CD4-positive, alpha-beta T cell treated with Interleukin-6 at 100 ng/mL for 8 hours (primary cell): ENCODE data around the gene CPVL.

Source experiments
- DNase-seq: peaks from one replicate; pipeline ENCODE4 v3.0.0-alpha.2; 2020; ENCODE audit warnings: mixed read lengths, low spot score

The CPVL gene

DNA sequence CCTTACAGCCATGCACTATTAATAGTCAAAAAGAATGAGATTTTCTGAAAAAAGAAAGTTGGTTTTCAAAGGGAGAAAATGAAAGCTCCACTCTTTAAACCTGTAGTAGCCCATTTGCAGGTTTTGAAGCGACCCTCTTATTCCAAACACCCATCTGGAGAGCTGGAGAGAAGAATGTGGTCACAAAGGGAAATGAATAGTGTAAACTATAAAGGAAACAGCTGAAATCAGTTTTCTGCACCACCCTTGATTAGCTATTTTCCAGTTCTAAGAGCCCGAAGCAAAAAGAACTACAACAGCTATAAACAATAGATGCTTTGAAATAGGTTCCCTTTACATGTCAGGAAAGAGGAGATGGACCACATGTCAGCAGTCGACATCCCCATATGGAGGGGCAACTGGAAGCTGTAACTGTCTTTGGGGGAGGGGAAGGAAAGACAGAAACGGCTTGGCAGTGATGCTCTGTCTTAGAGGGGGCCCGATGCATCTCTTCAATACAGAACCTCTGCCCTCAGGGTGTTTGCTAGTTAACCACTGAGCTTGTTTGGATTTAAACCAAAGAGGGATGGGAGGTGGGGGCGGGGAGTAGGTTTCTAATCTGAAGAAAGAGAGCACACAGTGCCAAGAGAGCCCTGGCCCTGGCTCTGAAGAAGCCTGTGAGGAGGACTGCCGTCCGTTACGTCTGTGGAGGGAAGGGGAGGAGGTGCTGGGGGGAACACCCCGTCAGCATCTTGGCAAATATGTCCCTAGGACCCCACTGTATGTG is 55.3 kb downstream of the CPVL start:
- no peak for DNase-seq

DNA sequence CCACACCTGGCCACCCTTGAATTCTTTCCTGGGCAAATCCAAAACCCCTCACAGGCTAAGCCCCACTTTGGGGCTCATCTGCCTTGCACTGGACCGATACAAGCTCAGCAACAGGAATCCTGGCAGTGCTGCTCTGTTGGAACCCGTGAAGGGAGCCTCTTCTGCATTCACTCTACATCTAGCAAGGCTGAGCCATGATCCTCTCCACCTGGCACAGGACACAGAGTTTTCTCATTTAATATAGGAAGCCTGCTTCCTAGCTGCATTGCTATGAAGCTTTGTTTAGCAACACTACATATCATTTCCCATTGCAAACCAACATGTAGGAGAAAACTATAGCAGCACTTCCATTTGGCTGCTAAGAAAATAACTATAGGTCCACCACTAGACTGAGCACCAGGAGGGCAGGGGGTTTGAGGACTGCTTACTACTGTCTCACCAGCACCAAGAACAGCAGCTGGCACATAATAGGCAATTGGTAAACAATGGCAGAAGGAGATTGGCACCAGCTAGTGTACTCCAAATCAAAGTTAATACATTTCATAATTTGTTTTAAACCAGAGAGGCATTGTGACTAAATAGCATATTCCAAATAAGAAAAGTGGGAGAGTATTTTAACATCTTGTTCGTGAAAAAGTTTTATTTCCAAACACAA is 56.1 kb downstream of the CPVL start:
- no peak for DNase-seq

DNA sequence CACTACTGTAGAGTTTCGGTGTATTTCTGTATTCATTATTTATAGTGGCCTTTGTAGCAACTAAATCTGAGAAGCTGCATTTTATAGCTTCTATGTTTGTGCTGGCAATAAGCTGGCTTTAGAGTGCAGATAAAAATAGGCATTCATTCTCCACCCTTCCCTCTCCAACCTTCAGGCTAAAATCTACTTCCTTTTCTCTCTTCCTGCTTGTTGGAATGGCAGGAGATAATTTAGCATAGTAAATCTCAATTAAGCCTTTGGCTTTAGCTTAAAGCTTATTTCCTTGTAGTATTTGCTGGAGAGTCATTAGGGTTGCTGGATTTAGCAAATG is 58.5 kb downstream of the CPVL start:
- no peak for DNase-seq

DNA sequence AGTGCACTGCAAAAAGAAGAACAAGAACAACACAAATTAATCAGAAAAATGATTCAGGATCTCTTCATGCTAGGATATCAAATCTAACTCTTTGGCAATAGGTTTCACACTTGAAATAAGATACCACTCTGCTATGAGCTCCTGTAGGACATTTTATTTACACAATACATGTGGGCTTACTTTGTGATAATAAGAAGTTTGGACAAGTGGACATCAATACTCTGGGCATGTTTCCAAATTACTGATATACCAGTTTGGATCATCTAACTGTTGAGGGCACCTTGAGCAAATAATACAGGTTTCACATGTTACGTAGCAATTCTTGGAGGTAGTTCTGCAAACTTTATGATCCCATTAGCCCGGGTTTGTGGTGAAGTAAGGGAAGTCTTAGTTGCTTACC is 59.8 kb downstream of the CPVL start:
- no peak for DNase-seq

DNA sequence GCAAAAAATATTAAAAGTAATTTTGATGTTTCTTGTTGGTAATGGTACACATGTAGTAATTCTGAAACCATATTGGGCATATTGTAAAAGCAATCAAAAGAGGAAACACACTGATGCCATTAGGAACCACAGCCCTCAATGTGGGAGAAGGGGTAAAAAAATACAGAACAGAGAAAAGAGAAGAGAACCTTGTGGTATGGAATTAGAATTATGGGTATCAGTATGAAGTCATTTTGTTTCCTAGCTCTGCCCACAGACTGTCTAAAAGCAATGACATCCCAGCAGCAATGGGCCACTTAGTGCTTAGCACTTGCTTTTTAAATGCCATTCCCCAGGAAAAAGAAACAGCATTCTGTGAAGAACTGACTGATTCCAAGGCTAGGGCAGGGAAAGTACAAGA is 61.5 kb downstream of the CPVL start:
- no peak for DNase-seq

DNA sequence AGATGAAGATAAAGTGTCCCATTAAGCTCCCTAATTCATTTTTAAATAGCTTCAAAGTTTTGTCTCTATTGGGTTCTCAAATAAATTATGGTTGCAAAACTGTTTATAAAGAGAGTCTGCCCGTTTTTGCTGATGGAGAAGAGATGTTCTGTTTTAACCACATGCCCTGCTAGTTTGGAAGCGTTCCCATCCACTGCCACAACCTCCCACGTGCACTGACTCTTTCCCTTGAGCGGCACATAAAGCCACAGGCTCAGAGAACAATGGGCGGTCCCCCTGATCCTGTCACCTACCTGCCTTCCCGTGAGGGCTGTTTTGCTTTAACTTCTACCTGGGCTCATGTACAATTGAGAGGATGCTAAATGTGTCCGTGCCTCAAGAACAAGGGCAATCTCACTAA is 65.5 kb downstream of the CPVL start:
- DNase-seq: no peak

DNA sequence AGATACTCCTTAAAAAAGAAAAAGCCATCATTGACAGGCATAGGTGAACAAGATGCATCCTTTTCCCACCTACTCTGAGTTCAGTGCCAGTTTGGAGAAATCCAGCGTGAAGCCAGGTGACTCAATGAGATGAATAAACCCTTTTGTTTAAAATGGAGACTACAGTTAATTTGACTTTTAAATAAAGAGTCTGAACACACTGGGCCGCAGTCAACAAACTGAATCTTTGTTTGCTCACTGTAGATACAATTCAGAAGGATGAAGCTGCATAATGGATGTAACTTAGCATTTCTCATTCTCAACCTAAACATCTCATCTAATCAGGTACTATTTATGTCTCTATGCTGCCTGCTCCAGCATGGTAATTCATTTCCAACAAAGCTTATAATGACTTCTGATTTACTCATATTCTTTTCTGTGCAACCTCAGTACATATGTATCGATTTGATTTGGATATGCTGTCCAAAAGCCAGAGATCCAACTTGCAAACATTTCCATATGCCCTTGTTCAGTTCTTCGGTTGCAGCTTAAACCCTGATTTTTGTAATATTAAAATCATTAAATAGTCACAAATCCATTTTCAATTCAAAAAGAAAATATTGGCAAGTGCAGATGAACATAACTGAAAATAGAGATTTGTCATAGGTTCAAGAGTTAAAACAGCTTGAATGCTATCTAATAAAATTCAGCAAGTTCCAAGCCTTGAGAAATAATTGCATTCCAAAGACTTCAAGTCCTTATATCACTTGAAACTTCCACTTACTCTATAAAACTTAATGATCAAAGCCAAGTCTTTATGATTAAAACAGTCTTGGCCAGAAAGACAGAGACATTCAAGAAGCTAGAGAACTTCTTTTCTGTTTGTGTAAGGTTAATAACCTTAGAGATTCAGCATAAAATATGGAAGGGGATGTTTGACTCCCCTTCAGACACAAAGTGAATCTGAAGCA is 67.8 kb downstream of the CPVL start:
- DNase-seq: no peak

DNA sequence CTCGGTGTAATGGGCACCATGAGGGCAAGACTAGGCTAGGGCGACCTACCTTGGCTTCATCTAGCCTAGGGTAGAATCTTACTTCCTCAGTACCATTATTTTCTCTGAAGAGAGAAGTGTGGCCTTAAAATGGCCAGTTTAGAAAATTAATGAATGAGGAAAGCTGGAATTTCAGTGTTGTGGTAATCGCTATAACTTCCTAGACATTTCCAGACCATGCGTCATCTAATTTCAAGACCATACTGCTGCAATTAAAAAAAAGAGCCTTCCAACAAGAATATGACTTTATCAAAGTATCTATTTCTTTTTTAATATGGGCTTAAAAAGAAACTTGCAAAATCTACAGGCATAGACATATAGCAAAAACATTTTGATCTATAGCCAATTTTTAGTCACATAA is 68.5 kb downstream of the CPVL start:
- DNase-seq: no peak

DNA sequence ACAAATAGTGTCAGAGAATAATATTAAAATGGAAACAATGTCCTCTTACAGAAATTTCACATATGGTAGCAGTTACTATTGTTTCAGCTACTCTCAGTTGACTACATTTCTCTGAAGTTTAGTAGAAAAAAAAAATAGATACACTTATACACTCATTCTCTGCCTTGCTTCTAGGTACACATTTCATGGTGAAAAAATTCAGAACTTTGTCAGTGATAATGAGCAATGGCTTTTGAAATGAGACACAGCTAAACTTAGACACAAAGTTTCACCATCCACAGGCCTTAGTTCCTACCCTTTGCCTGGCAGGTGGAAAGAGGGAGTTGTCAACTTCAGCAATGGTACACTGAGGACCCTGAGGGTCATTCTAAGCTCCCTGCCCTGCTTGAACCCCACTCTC is 69.2 kb downstream of the CPVL start:
- no peak for DNase-seq

DNA sequence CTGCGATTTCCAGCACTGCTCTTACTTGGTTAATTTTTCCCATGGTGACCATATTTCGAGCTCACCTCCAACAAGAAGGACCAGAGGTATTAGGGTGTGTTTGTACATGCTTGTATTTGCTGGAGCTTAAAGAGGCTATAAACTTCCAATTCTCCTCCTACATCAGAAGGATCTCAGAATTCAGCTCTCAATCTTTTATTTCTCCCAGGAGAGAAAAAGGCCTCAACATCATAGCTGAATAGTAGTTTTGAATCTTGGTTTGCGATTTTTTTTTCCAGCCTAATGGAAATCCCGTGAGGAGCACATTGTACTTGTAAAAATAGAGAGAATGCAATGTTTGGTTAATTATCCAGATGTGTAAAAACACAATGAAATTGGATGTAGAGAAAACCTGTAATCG is 69.7 kb downstream of the CPVL start:
- DNase-seq: no peak

DNA sequence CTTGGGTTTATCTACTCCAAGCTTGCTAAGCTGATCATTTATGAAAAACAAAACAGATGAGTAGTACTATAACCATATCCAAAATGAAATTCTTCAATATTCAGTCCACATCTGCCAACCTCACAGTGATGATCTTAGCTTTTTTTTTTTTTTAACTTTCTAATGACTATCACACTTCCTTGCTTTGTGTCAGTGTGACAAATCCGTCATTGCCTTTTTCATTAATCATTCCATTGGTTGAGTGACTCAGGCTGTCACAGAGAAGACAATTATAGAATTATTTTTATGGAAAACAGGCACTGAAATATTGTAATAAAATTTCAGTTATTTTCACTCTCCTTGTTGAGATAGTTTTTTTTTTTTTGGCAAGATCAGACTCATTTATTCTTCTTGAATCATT is 70.7 kb downstream of the CPVL start:
- DNase-seq: no peak

DNA sequence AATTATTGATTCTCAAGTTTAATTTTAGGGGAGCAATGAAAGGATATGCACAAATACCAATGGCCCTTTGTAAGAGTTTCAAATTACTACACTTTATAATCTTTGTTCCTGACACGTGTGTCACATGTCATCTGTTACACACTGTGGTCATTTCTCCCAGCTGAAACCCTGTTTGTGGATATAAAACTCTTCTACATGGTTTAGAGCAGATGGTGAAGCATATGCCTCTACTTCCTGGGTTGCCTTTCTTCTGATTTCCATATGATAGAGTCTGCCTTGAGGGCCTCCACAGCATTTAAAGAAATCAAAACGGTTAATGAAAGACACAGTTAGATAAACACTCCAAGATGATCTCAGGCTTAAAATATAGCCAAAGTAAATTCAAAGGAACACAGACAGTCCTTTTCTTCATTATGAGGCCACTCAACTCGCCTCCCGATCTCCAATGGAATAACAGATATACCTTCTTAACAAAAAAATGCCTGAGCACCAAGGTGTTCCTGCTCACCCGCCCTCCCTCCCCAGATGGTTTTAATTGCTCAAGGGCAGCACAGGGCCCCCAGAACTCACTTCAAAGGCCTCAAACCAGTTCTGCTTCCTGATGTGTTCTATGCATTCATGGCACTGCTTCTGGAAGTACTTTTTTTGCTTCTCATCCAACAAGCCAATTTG is 75.0 kb downstream of the CPVL start:
- DNase-seq: no peak

DNA sequence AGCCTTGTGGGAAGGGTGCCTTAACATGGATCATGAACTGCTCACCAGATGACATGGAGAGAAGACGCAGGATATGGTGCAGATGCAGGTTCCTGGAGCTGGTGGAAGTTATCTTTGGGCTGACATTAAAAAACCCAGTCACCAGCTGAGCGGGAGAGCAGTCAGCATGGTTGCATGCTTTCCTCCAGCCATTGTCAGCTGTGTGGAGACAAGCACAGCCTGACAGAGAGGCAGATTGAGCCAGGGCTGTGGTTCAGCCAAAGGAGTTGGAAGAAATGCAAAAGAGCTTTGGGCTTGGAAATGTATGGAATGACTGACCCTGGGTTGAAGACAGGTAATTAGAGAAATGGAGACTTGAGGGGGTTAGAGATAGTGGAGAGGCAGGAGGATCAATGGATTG is 79.7 kb downstream of the CPVL start:
- DNase-seq: no peak

DNA sequence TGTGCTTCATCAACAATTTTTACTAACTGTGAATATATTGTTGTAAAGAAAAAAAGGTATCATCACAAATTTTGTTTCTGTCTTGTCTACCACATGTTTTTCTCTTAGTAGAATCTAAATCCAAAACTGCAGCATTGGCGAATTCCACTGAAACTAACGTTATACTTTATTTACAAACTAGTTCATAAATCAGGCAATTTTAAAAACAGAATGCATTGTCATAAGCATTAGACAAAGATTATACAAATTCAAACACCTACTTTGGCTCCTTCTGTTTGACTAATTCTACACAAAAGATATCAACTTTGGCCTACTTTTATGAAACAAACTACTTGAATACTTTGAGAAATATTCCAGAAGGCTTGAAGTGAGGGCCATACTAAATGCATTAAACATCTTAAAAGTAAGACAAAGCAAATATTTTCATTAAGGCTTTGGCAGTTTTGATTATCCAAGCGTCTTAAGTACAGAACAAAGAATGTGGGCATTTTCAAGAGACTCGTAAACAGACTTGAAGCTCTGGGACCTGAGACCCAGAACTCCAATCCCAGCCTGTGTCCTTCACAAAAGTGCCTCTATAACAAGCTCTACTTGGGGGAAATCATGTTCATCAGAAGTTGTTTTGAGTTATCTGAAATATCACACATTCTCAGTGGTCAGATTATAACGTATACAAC is 81.0 kb downstream of the CPVL start:
- no peak for DNase-seq

DNA sequence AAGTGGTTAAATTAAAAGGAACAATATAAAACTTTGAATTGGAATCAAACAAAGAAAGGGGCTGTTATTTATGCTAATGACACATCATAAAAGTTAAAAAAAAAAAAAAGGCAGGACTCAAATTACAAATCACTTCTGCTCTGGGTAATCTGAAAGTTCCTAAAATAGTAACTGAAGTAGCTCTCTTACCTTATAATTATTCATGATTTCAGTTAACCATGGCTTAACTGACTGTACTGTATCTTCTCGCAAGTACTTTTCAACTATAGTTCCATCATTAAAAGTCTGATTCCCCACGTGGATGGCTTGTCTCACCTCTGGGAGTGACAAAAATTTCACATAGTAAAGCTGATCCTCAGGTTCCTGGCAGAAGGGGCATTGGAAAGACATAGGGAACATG is 82.5 kb downstream of the CPVL start:
- no peak for DNase-seq

DNA sequence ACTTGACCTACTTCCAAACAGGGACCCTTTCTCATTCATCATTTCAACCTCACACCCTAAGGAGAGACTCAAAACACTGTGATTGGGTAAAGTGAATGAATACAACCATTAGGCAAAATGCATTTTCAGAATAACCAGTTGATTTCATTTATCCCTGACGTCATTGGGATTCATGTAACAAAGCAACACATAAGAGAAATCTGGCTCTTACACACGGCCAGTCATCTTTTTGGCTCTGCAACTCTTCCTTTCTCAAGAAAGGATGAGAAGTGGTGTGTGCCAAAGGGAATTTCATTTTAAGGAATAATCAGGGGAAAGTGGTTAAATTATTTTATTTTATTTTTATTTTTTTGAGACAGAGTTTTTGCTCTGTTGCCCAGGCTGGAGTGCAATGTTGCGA is 83.1 kb downstream of the CPVL start:
- DNase-seq: no peak

DNA sequence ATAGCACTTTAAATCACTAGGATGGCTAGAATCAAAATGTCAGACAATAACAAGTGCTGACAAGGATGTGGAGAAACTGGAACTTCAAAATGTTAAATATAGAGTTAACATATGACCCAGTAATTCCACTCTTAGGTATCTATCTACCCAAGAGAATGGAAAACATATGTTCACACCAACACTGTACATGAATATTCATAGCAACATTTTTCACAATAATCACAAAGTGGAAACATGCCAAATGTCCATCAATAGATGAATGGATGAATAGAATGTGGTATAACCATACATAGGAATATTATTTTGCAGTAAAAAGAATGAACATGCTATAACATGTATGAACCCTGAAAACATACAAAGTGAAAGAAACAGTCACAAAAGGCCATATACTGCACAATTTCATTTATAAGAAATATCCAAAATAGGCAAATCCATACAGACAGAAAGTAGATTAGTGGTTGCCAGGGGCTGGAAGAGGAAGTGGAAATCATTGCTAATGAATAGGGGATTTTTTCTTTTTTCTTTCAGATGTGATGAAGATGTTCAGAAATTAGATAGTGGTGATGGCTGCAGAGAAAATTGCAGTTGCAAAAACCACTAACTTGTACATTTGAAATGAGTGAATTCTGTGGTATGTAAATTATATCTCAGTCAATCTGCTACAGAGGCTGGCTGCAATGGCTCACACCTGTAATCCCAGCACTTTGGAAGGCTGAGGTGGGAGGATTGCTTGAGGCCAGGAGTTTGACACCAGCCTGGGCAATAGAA is 93.0 kb downstream of the CPVL start:
- DNase-seq: no peak

DNA sequence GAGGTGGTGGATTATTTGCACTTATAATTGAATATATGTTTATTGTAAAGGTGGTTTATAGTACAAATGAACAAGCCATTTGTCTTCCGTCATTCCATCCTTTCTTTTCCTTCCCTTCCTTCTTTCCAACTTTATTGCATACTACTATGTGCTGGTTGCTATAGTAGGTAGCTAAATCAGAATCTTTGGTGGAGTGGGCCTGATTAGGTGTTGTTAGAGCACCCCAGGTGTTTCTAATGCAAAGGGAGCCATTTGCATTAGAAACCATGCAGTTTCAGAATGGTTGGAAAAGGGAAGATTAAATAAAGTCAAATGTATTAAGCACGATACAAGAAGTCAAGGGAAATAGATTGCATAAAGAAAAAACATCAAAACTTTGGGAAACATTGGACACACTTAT is 99.4 kb downstream of the CPVL start:
- DNase-seq: no peak

DNA sequence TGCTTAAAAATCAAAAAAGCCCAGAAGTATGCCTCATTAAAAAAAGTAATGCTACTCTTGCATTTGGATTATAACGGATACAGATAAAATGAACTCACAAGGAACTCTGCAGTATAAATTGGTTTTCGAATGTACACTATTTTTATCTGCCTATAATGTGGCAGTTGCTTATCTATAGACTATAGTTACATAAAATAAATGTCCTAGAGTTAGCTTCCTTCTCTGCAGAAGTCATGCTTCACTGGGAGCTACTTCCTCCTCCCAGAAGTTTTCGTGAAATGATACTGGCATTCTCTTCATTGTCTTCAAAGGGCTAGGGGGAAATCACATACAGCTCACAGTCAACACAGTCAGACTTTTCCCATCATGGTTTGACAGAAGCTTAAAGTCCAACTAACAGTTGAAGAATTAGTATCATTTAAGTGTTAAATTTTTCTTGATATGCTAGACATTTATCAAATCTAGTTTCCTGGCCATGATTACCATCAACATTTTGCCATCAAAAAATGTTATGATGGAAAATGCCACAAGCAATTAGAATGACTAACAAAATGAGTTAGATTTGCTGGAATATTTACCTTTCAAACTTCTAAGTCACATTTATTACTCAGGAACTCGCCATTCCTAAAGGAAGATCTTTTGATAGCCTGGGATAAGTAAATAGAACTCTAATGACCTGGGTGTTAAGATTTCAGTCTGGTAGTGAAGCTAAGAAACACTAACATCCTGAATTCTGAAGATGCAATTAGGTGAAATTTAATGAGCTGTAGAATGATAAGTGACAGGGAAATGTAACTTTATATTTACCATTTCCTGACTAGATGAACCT is 100.9 kb downstream of the CPVL start:
- no peak for DNase-seq

DNA sequence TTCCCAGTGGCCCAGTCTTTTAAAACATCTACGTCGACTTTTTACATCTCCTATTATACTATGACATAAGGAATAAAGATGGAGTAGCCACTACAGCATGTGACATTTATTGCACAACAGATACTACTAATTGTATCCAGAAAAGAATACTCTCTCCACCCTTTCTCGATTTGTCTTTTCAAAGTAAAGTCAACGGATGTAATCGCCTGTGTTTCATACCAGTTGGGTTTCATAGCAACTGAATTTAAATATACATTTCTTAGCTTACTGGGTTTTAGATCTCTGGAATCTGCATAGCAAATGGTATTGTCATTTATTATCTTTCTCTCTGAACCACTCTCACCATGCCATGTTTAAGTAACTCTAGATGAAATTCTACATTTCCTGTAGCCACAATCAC is 101.8 kb downstream of the CPVL start:
- no peak for DNase-seq
